H9 (cell line): ENCODE results near the gene USP53. TPM values are rescaled to one million over a fixed set of nuclear protein-coding genes. Genes with fewer than 3 reads are reported as not detected.

Experiments
- DNase-seq: peaks from one replicate; pipeline ENCODE4 v3.0.0-alpha.2; 2017
- H2AFZ ChIP-seq: one replicate; pipeline ENCODE4 v1.6.1; 2013; ENCODE audit warnings: mild to moderate bottlenecking, low read length, control low read depth, moderate library complexity
- H2AK5ac ChIP-seq: 2 replicates; pipeline ENCODE4 v1.6.1; 2013; ENCODE audit warnings: low read length, control low read depth, mixed read lengths; ENCODE audit not compliant: insufficient read length
- H2BK120ac ChIP-seq: one replicate; pipeline ENCODE4 v1.6.1; 2013; ENCODE audit warnings: low read depth, mild to moderate bottlenecking, low read length, control low read depth, inconsistent platforms; ENCODE audit not compliant: poor library complexity, severe bottlenecking
- H2BK12ac ChIP-seq: 2 replicates; pipeline ENCODE4 v1.6.1; 2013; ENCODE audit warnings: low read length, control low read depth, mixed read lengths, low read depth; ENCODE audit not compliant: insufficient read length
- H2BK15ac ChIP-seq: 2 replicates; pipeline ENCODE4 v1.6.1; 2013; ENCODE audit warnings: low read depth, low read length, control low read depth
- H2BK20ac ChIP-seq: one replicate; pipeline ENCODE4 v1.6.1; 2013; ENCODE audit warnings: low read depth, mild to moderate bottlenecking, low read length, control low read depth, inconsistent platforms; ENCODE audit not compliant: poor library complexity, severe bottlenecking
- H2BK5ac ChIP-seq: 2 replicates; pipeline ENCODE4 v1.6.1; 2013; ENCODE audit warnings: low read length, control low read depth, mixed read lengths; ENCODE audit not compliant: insufficient read length
- H3K14ac ChIP-seq: 2 replicates; pipeline ENCODE4 v1.6.1; 2013; ENCODE audit warnings: low read length, control low read depth; ENCODE audit not compliant: insufficient read depth
- H3K18ac ChIP-seq: 2 replicates; pipeline ENCODE4 v1.6.1; 2013; ENCODE audit warnings: low read depth, mild to moderate bottlenecking, mixed read lengths, low read length, control low read depth; ENCODE audit not compliant: insufficient read length
- H3K23ac ChIP-seq: 2 replicates; pipeline ENCODE4 v1.6.1; 2013; ENCODE audit warnings: low read length, control low read depth, mixed read lengths, low read depth; ENCODE audit not compliant: insufficient read length
- H3K23me2 ChIP-seq: 2 replicates; pipeline ENCODE4 v1.6.1; 2013; ENCODE audit warnings: low read depth, mild to moderate bottlenecking, mixed read lengths, low read length, control low read depth; ENCODE audit not compliant: insufficient read length, poor library complexity, severe bottlenecking
- H3K27ac ChIP-seq: 2 replicates; pipeline ENCODE4 v1.5.1; 2013; ENCODE audit warnings: low read length, control low read depth, mixed read lengths, low read depth; ENCODE audit not compliant: insufficient read length
- H3K27me3 ChIP-seq: 2 replicates; pipeline ENCODE4 v1.6.1; 2013; ENCODE audit warnings: low read length, control low read depth, inconsistent platforms; ENCODE audit not compliant: insufficient read depth
- H3K4ac ChIP-seq: 2 replicates; pipeline ENCODE4 v1.6.1; 2013; ENCODE audit warnings: low read depth, mild to moderate bottlenecking, control low read depth, inconsistent platforms, low read length, moderate library complexity
- H3K4me1 ChIP-seq: 2 replicates; pipeline ENCODE4 v1.6.1; 2013; ENCODE audit warnings: low read length, control low read depth, inconsistent platforms; ENCODE audit not compliant: insufficient read depth
- H3K4me2 ChIP-seq: 2 replicates; pipeline ENCODE4 v1.6.1; 2013; ENCODE audit warnings: low read length, control low read depth, mixed read lengths; ENCODE audit not compliant: insufficient read length, insufficient read depth
- H3K56ac ChIP-seq: 2 replicates; pipeline ENCODE4 v1.6.1; 2013; ENCODE audit warnings: low read depth, mild to moderate bottlenecking, mixed read lengths, low read length, control low read depth; ENCODE audit not compliant: insufficient read length
- H3K79me1 ChIP-seq: 2 replicates; pipeline ENCODE4 v1.6.1; 2013; ENCODE audit warnings: low read depth, mild to moderate bottlenecking, moderate library complexity, low read length, control low read depth, inconsistent platforms; ENCODE audit not compliant: insufficient read depth, poor library complexity, severe bottlenecking
- H3K79me2 ChIP-seq: 2 replicates; pipeline ENCODE4 v1.6.1; 2013; ENCODE audit warnings: low read length, control low read depth, inconsistent platforms; ENCODE audit not compliant: insufficient read depth
- H3K9ac ChIP-seq: 2 replicates; pipeline ENCODE4 v1.6.1; 2013; ENCODE audit warnings: low read length, control low read depth, mixed read lengths; ENCODE audit not compliant: insufficient read length; ENCODE audit errors: extremely low read depth
- H3K9me3 ChIP-seq: one replicate; pipeline ENCODE4 v1.6.1; 2013; ENCODE audit warnings: low read depth, low read length, inconsistent platforms; ENCODE audit not compliant: control insufficient read depth
- H3T11ph ChIP-seq: one replicate; pipeline ENCODE4 v1.6.1; 2013; ENCODE audit warnings: mild to moderate bottlenecking, low read length, control low read depth, inconsistent platforms
- H4K20me1 ChIP-seq: one replicate; pipeline ENCODE4 v1.6.1; 2013; ENCODE audit not compliant: control insufficient read depth, insufficient read length, insufficient read depth
- H4K5ac ChIP-seq: 2 replicates; pipeline ENCODE4 v1.6.1; 2013; ENCODE audit warnings: low read depth, mild to moderate bottlenecking, mixed read lengths, low read length, control low read depth; ENCODE audit not compliant: insufficient read length
- H4K8ac ChIP-seq: replicated peaks from 2 replicates; pipeline ENCODE4 v1.6.1; 2013; ENCODE audit warnings: low read length, control low read depth, mixed read lengths, low read depth; ENCODE audit not compliant: insufficient read length
- H4K91ac ChIP-seq: 2 replicates; pipeline ENCODE4 v1.6.1; 2013; ENCODE audit warnings: low read depth, mild to moderate bottlenecking, moderate library complexity, mixed read lengths, low read length, control low read depth; ENCODE audit not compliant: insufficient read length
- H3K27ac Mint-ChIP-seq, 3 experiments: 2 replicates in 2 of 3; 3 replicates in 1 of 3; pipeline ENCODE4 v1.8.0; 2020 to 2021; ENCODE audit warnings: mixed read lengths in 3 of 3, mild to moderate bottlenecking in 1 of 3, moderate library complexity in 1 of 3
- H3K27me3 Mint-ChIP-seq: 2 replicates; pipeline ENCODE4 v1.8.0; 2021; ENCODE audit warnings: low read depth, mild to moderate bottlenecking, moderate library complexity, mixed read lengths
- H3K36me3 Mint-ChIP-seq, 3 experiments: 2 replicates in 2 of 3; 3 replicates in 1 of 3; pipeline ENCODE4 v1.8.0; 2020 to 2021; ENCODE audit warnings: low read depth in 3 of 3, mixed read lengths in 3 of 3; ENCODE audit not compliant: insufficient read depth in 1 of 3
- H3K4me1 Mint-ChIP-seq, 2 experiments: 2 replicates each; pipeline ENCODE4 v1.8.0; 2020; ENCODE audit warnings: mixed read lengths in 2 of 2
- H3K4me3 Mint-ChIP-seq, 2 experiments: 2 replicates in 1 of 2; 3 replicates in 1 of 2; pipeline ENCODE4 v1.8.0; 2020 to 2021; ENCODE audit warnings: mild to moderate bottlenecking in 2 of 2, mixed read lengths in 2 of 2, moderate library complexity in 1 of 2
- H3K9me3 Mint-ChIP-seq, 2 experiments: 2 replicates in 1 of 2; 3 replicates in 1 of 2; pipeline ENCODE4 v1.8.0; 2020; ENCODE audit warnings: mild to moderate bottlenecking in 2 of 2, mixed read lengths in 2 of 2, moderate library complexity in 1 of 2
- CTCF ChIP-seq: fragments of 200-600 bp; sonication (generic); conservative IDR thresholded peaks from 3 replicates; pipeline ENCODE4 v1.8.0; 2021; ENCODE audit warnings: antibody characterized with exemption, mild to moderate bottlenecking
- WGBS: extraction: QIAGEN DNeasy Blood & Tissue Kit; methylation state at CpG from one replicate; pipeline ENCODE4 v1.1.7; 2013; ENCODE audit warnings: missing lambda C conversion rate, low lambda C conversion rate, mixed read lengths; ENCODE audit not compliant: insufficient read length; ENCODE audit errors: extremely low coverage; 5-methylcytosine and 5-hydroxymethylcytosine counted together
- total RNA-seq: library from RNA; stranded (reverse); gene quantifications from 2 replicates; pipeline ENCODE4 v1.2.1, GENCODE V29; 2021

Gene USP53
- total RNA-seq, 1 experiment from 2014 or later: 18.4 TPM

GRCh38 chr4:119261986-119262385 is 49.5 kb downstream of the USP53 start:
- H2AK5ac ChIP-seq: no peak overlapping the region
- no peaks in the 10 kb centered on the region for H3K23me2 ChIP-seq
- no peaks in the 10 kb centered on the region for H3K79me1 ChIP-seq
- Mint-ChIP-seq H3K27me3 (no peaks in the 10 kb centered on the region), H3K9me3 (0 out of 5 replicates have a peak, but pooled peaks cover 0 to 3% of the 10 kb centered on the region in 2 experiments), H3K4me3 (no peak overlapping the region), H3K36me3 (peaks cover 12 to 35% (median 32%) of the 10 kb centered on the region in 3 experiments), H3K27ac (no peak overlapping the region), H3K4me1 (no peaks in the 10 kb centered on the region)
- H3T11ph ChIP-seq: no peak overlapping the region
- no peak overlapping the region for H3K14ac ChIP-seq
- H3K27ac ChIP-seq: no peak overlapping the region
- H3K4ac ChIP-seq: no peak overlapping the region
- DNase-seq: no peak
- H2BK20ac ChIP-seq: no peak overlapping the region
- no peak overlapping the region for H4K5ac ChIP-seq
- no peaks in the 10 kb centered on the region for H3K27me3 ChIP-seq
- no peak overlapping the region for H2BK12ac ChIP-seq
- no peak overlapping the region for H2BK5ac ChIP-seq
- H4K20me1 ChIP-seq: no peaks in the 10 kb centered on the region
- no CpG with 5 or more reads among the region's 1 CpG for WGBS
- H3K4me1 ChIP-seq: no peaks in the 10 kb centered on the region
- H2BK15ac ChIP-seq: no peak overlapping the region
- H2BK120ac ChIP-seq: no peak overlapping the region
- no peak overlapping the region for H4K91ac ChIP-seq
- H3K18ac ChIP-seq: no peak overlapping the region
- no peak overlapping the region for H2AFZ ChIP-seq
- no peak overlapping the region for H3K23ac ChIP-seq
- H3K79me2 ChIP-seq: no peaks in the 10 kb centered on the region
- no peak overlapping the region for H4K8ac ChIP-seq
- no peaks in the 10 kb centered on the region for H3K9me3 ChIP-seq
- TF ChIP-seq CTCF: no peak
- no peak overlapping the region for H3K4me2 ChIP-seq
- H3K9ac ChIP-seq: no peak overlapping the region
- H3K56ac ChIP-seq: no peak overlapping the region
